Left forelimb (tissue), 1 donor: ENCODE results near the gene PAK5.

ENCODE experiments used
- DNase-seq: peaks from one replicate; pipeline ENCODE4 v3.0.0-alpha.2; 2018; ENCODE audit warnings: low spot score

The PAK5 gene

GRCh38 chr20:9575836-9576235 is 263.0 kb downstream of the PAK5 start:
- no peak for DNase-seq

- no peak for DNase-seq
Measured at GRCh38 chr20:9574776-9575175, 264.1 kb downstream of the PAK5 start.

- no peak for DNase-seq
Measured at GRCh38 chr20:9574181-9574580, 264.7 kb downstream of the PAK5 start.

GRCh38 chr20:9573335-9574151 is 265.3 kb downstream of the PAK5 start:
- DNase-seq, result no peak

GRCh38 chr20:9572670-9573069 is 266.2 kb downstream of the PAK5 start:
- DNase-seq, result no peak

GRCh38 chr20:9571783-9572182 is 267.1 kb downstream of the PAK5 start:
- DNase-seq, result no peak

GRCh38 chr20:9570612-9571011 is 268.3 kb downstream of the PAK5 start:
- no peak for DNase-seq

- no peak for DNase-seq
Measured at GRCh38 chr20:9566977-9567376, 271.9 kb downstream of the PAK5 start.

GRCh38 chr20:9565910-9566550 is 272.8 kb downstream of the PAK5 start:
- DNase-seq, result no peak

GRCh38 chr20:9557411-9557810 is 281.5 kb downstream of the PAK5 start:
- no peak for DNase-seq

GRCh38 chr20:9555781-9556180 is 283.1 kb downstream of the PAK5 start:
- no peak for DNase-seq

- no peak for DNase-seq
Measured at GRCh38 chr20:9551808-9552550, 286.9 kb downstream of the PAK5 start.

GRCh38 chr20:9550871-9551270 is 288.0 kb downstream of the PAK5 start:
- DNase-seq, result no peak

- no peak for DNase-seq
Measured at GRCh38 chr20:9550283-9550682, 288.6 kb downstream of the PAK5 start.

- no peak for DNase-seq
Measured at GRCh38 chr20:9543214-9543613, 295.7 kb downstream of the PAK5 start.

- no peak for DNase-seq
Measured at GRCh38 chr20:9535449-9535848, 303.4 kb downstream of the PAK5 start.

GRCh38 chr20:9534025-9534424 is 304.9 kb downstream of the PAK5 start:
- no peak for DNase-seq

- DNase-seq, result no peak
Measured at GRCh38 chr20:9532069-9532838, 306.6 kb downstream of the PAK5 start.

- DNase-seq, result no peak
Measured at GRCh38 chr20:9531581-9531980, 307.3 kb downstream of the PAK5 start.

- no peak for DNase-seq
Measured at GRCh38 chr20:9523636-9524035, 315.2 kb downstream of the PAK5 start.

- no peak for DNase-seq
Measured at GRCh38 chr20:9520086-9520485, 318.8 kb downstream of the PAK5 start.

GRCh38 chr20:9518576-9519175 is 320.2 kb downstream of the PAK5 start:
- no peak for DNase-seq
